LNCAP (cell line): ENCODE measurements around the gene LIMCH1.

Source experiments
- CTCF ChIP-seq: fragments of 450-650 bp; IDR thresholded peaks from 2 replicates; pipeline ENCODE4 v1.5.1; 2017; ENCODE audit warnings: mild to moderate bottlenecking

The LIMCH1 gene

GRCh38 chr4:41600243-41600912 is 62.4 kb downstream of the LIMCH1 start:
- no peak for TF ChIP-seq CTCF

- no peak for TF ChIP-seq CTCF
Observed at GRCh38 chr4:41601025-41601424, 63.1 kb downstream of the LIMCH1 start.

- no peak for TF ChIP-seq CTCF
Observed at GRCh38 chr4:41602113-41602512, 64.2 kb downstream of the LIMCH1 start.

- no peak for TF ChIP-seq CTCF
Observed at GRCh38 chr4:41602886-41603498, 65.0 kb downstream of the LIMCH1 start.

- no peak for TF ChIP-seq CTCF
Observed at GRCh38 chr4:41609851-41610250, 71.9 kb downstream of the LIMCH1 start.

GRCh38 chr4:41610474-41610873 is 72.5 kb downstream of the LIMCH1 start:
- no peak for TF ChIP-seq CTCF

- no peak for TF ChIP-seq CTCF
Observed at GRCh38 chr4:41611124-41611838, 73.3 kb downstream of the LIMCH1 start.
